HG02610 (cell line): ENCODE data around the gene MYT1.

Experiments
- ATAC-seq: cut with Tn5 transposase; IDR thresholded peaks from one replicate; pipeline ENCODE4 v1.9.1; 2021; ENCODE audit warnings: mild to moderate bottlenecking, moderate library complexity; ENCODE audit not compliant: unreplicated experiment

Gene MYT1

GRCh38 chr20:64242797-64243475 is 78.7 kb downstream of the MYT1 start:
- no peak for ATAC-seq

GRCh38 chr20:64244281-64244805 is 80.1 kb downstream of the MYT1 start:
- no peak for ATAC-seq

DNA sequence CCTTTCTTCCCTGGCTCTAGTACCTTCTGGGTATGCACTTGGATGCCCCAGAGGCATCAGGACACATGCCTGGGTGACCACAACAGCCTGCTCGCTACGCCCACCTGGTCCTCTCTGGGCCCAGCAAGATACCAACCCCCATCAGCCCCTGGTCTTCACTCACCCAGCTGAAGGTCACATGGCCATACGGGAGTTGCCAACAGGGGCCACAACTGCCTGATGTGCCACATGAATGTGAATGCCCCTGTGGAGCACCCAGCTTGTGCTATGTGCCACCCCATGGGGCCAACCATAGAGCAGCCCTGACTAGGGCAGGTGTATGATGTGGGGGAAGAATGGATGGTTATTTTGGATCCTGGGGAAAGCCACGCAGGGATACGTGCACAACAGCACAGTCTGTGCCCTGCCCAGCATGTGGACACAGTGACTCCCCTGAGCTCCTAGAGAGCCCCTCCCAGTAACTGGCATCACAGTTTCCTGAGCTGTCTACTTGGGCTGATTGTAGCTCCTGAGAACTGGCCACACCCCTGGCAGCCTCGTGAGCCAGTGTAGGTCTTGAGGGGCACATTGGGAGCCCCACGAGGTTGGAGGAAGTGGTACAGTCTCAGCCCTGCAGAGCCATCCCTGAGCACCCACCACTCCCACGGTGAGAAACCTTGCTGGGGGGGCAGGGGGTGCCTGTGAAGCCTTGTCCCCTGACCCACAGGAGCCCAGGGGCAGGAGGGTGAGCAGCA is 80.8 kb downstream of the MYT1 start:
- ATAC-seq: no peak

DNA sequence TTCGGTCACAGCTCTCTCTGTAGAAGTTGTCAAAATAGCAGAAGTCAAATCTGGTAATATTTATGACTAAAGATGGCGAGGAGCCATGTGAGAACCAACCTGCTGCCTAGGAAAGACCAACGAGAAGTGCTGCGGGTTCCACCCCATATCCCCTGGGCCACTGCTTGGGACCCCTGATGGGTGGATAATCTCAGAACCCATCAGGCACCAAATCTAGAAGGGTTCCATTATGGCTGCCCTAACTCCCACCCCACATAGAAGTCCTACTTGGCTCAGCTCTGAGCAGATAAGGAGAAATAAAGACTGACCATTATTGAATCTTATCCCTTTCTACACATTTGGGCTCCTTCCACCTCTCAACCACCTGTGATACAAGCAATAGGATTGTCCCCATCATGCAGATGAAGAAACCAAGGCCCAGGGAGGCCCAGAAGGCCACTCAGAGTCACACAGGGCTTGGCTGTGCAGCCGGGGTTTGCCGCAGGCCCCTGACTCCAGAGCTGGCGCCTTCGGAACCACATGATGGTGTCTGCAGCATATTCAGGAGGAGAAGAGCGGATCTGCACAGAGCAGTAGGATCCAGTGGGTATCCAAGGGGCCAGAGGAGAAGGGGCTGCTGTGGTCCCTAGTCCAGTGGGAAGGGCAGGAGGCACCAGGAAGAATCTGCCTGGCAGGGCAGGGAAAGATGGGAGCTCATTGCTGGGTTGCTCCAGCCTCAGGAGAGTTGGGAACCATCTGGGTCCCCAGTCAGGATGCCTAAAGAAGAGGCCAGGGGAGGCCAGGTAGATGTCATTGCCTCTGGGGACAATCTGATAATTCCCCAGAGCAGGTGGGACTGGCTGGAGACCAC is 81.7 kb downstream of the MYT1 start:
- ATAC-seq: no peak

DNA sequence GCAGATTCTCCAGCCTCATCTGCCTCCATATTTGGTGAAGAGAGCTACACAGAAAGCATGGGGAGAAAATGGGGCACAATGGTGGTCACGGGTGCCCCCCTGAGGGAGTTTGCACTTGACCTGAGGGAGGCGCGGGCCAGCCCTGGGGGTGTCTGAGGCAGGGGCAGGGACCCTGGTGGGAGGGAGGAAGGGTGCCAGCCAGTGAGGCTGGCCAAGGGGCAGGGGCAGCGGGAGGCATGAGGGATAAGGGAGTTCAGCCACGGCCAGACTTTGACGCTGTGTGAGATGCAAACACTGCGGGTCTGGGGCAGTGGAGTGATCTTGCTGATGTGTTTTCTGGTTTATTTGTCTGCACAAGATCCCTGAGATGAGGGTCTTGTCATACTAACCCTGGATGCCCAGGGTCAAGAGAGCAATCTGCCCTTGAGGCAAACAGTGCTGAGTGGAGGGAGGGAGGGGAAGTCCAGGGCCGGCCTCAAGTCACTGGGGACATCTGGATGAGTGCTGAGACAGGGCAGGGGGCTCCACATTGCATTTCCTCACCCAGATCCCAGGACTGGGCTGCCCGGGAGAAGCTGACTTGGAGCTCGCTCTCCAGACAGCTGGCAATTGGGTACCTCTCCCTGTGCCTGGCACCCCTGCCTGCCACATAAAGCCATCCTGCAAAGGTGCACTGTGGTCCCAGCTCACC is 82.5 kb downstream of the MYT1 start:
- no peak for ATAC-seq

DNA sequence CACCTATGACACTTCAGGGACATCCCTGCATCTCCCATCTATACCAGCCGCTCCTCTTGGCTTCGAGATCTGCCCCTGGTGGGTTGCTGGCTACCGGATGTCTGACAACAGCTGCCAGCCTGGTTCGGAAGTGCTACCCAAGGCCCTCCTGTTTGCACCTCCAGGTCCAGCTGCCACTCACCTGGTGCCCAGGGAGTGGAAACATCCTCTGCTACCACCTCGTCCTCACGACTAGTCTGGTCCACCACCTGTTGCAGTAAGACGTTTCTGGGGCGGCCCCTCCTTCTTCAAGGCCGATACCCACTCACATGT is 83.0 kb downstream of the MYT1 start:
- ATAC-seq: no peak

- ATAC-seq: no peak
Observed at GRCh38 chr20:64247970-64248841, 84.0 kb downstream of the MYT1 start.

DNA sequence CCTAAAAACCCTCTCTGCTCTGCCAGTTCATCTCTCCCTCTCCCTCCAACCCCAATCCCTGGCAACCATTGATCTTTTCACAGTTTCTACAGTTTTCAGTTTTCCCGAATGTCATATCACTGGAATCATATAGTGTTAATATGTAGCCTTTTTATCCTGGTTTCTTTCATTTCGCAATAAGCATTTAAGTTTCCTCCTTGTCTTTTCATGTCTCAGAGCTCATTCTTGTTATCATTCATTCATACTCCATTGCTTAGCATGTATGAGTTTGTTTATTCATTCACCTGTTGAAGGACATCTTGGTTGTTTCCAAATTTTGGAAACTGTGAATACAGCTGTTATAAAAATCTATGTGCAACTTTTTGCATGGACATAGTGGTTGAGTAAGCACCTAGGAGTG is 85.8 kb downstream of the MYT1 start:
- no peak for ATAC-seq

- ATAC-seq: no peak
Observed at GRCh38 chr20:64253000-64253383, 88.7 kb downstream of the MYT1 start.

GRCh38 chr20:64253443-64253842 is 89.2 kb downstream of the MYT1 start:
- no peak for ATAC-seq

- ATAC-seq: no peak
Observed at GRCh38 chr20:64254156-64254555, 89.9 kb downstream of the MYT1 start.

- ATAC-seq: no peak
Observed at GRCh38 chr20:64254571-64255360, 90.5 kb downstream of the MYT1 start.

DNA sequence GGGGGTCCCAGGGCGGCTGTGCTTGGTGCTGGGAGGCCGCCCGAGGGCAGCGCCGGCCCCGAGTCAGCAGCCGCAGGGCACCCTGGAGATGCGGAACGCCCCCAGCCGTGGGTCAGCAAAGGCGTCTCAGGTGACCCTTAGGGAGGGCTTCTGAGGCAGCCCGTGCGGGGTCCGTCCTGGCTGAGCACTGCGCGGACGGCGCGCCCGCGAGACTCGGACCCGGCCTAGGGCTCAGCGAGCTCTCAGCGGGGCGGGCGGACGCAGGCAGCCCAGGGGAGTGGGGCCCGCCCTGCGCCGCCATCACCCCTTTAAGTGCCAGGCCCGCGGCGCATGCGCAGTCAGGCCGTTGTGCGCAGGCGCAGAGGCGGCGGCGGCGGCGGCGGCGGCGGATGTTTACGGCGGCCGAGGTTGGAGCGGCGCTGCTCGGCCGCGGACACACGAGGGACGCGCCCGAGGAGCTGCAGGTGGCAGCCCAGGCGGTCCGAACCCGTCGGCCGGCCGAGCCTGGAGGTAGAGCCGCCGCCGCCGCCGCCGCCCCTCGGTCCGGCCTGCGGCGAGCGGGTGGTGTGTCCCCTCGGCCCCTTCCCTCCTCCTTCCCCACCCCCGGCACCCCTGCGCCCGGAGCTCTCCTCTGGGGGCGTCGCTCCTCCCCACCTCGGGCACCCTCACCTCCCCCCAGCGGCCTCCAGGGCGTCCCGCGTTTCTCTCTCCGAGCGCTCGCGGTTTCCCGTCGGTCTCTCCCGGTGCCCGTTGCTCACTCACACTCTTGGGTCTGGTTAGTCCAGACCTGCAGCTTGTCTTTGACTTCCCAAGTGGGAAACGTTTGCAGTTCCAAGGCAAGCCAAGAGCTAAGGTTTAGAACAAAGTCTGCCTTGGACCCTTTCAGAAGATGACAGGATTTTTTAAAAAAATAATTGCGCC is 91.4 kb downstream of the MYT1 start, which contains the start of gene PCMTD2:
PCMTD2 (plus strand) TSS at position 388 of the 921 bp plus-strand sequence. CDS start 4,218 bp downstream, outside the sequence.
- peak; percentile 70 for ATAC-seq

- no peak for ATAC-seq
Observed at GRCh38 chr20:64256282-64256935, 92.2 kb downstream of the MYT1 start.

- ATAC-seq: no peak
Observed at GRCh38 chr20:64257107-64257757, 93.0 kb downstream of the MYT1 start.

DNA sequence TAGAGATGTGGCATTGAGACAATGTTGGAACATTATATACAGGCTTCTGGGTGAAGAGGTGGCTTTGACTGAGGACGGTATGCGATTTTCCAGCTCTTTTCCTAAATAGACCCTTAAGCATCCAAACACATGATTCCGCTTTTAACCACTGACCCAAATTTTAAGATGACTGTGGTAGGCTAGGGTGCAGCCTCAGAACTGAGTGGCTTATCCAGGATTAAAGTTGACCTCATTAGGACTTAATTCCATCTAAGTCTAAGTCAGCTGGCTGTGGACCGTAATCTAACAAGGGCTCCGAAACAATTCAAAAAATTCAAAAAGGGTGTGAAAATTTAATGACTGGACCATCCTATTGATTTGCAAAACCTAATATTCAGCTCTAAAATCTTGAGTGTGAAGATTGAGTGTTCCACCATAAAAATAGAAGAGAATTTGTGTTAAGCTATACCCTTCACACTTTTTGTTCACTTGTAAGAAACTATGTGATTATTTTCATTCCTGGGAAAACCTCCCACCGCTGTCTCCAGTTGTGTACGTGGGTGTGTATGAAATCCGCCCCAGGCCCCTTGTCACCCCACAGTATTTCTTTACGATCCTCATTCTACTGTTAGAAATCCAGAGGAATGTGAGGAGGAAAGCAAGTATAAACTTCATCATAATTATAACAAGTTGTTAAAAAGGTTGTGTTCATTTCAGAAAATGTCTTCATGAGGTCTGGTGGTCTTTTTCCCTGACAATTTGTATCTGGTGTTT is 94.0 kb downstream of the MYT1 start:
- no peak for ATAC-seq
